Measurements from ENCODE around the gene POLR1A. TPM values are rescaled to one million over a fixed set of nuclear protein-coding genes. Genes with fewer than 3 reads are reported as not detected.

The POLR1A gene
- total RNA-seq, 2 experiments from 2014 or later: 40.8 to 41.5 TPM

DNA sequence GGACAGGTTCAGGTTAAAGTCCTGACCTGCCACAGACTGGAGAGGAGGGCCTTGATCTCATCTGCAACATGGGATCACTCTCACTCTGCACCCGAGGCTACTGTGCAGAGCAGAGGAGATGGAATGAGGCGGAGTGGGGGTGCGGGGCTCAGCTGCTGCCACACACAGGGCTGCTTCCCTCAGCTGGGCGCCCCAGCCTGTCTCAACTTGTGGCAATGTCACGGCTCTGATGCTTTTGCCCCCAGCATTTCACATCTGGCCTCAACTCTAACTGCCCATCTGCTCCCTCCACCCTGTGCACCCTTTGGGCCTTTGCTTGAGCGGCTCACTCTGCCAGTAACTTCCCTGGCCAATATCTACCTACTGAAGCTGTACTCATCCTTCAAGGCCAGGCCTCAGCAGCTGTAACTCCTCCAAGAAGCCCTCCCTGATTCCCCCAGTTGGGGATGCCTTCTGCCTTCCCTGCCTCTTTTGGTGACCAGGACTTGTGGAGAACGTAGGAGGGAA is 70.3 kb downstream of the POLR1A start:
- POLR2A ChIA-PET: interaction anchor here (0.6 to 4.0 kb wide), 13 partner anchors 9 to 354 kb away, joined by 3 to 33 read pairs (median 3); partner anchors contain the start of gene ST3GAL5
- peaks cover 75% of the 10 kb centered on the region for H3K36me3 Mint-ChIP-seq (ENCODE audit: low read depth)

DNA sequence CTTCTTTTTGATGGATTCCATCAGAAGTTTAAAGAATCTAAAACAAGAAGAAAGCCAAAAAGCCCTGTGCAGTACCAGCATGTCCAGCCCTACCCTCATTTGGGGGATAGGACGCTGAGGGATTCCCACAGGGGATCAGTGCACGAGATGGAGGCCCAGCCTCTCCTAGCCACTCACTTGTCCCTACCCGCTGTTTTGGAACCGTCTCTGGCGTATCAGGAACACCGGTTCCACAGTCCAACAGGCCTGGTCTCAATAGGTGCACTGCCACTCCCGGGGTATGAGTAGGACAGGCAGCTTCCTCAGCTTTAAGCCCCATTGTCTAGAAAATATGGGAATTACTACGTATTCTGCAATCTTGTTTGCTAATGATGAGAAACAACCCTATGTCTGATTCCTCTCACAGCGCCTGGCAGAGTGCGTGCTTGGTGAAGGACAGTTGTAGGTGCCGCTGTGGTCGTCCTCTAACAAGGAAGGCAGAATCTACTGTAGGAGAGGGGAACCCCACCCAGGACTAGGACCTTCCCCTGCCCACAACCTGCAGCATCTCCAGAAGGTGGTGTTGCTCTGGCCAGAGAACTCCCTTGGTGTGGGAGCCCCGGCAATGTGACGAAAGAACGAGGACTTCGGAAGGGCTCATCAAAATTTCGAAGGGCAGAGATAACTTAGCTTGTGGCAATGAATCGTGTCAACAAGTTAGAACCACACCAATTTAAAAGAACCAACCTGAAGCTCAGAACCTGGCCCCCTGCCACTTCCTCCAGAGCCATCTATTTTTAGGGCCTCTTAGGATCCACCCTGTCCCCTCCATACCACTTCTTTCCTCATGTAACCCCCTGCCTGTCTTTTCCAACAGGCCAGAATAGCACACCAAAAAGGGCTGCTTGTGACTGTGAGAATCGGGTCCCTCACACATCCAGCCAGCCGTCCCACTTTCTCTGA is 71.7 kb downstream of the POLR1A start:
- DNase-seq (no peak), ATAC-seq (no peak)
- Mint-ChIP-seq H3K4me3 (peak overlapping the region; percentile 18), H3K9me3 (ENCODE audit: insufficient read depth) (no peaks in the 10 kb centered on the region), H3K36me3 (ENCODE audit: low read depth) (peaks cover 79% of the 10 kb centered on the region), H3K4me1 (ENCODE audit: low read depth) (peaks cover 65% of the 10 kb centered on the region), H3K27ac (peak overlapping the region; percentile 95), H3K27me3 (ENCODE audit: low read depth) (no peaks in the 10 kb centered on the region)
- ChIA-PET CTCF (interaction anchor here (2.6 to 12.9 kb wide), 5 partner anchors 9 to 206 kb away, joined by 11 to 161 read pairs (median 88); partner anchors contain the start of gene ST3GAL5), POLR2A (interaction anchor here (4.0 kb wide), 1 partner anchor 145 kb away, joined by 33 read pairs; the partner anchor contains the start of gene ST3GAL5)

More for the DNA sequence above, 70.3 kb downstream of the POLR1A start:
- Mint-ChIP-seq H3K4me1 (ENCODE audit: low read depth) (peaks cover 79% of the 10 kb centered on the region), H3K4me3 (peak overlapping the region; percentile 61), H3K27me3 (ENCODE audit: low read depth) (no peaks in the 10 kb centered on the region), H3K9me3 (ENCODE audit: insufficient read depth) (no peaks in the 10 kb centered on the region), H3K27ac (peak overlapping the region; percentile 95)
- DNase-seq (no peak), ATAC-seq (no peak)
- CTCF ChIA-PET: interaction anchor here (0.7 to 12.9 kb wide), 31 partner anchors 8 to 398 kb away, joined by 3 to 161 read pairs (median 5); partner anchors contain the start of gene ST3GAL5

DNA sequence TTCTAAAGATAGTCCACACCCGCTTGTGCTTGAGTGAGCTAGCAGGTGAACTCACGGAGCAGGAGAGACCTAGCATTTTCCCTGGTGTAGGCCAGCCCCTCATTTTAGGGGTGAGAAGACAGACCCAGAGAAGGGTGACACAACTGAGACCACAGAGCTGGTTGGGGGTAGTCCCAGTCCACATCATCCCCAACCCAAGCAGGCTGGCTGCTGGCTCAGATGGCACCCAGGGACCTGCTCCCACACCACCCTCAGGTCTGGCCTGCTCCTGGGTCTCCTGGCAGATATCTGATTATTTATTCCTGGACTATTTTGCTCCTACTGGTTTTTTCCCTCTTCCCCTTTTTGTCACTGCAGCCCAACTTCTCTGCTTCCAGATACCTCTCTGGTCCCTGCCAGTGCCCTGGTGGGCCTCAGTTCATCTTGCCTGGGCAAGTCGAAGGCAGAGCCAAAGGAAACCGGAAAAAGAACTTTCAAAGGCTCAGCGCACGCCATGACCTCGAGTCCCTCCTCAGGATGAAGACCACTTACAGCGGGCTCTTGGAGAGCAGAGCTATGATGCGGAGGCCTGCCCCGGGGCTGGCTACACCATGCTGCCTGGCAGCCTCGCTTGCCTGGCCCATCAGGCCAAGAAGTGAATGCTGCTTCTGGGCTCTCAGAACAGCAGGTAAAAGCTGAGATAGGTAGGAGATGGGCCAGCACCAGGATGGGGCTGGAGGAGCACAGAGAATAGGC is 72.7 kb downstream of the POLR1A start:
- Mint-ChIP-seq H3K36me3 (ENCODE audit: low read depth) (peaks cover 82% of the 10 kb centered on the region), H3K4me3 (no peak overlapping the region), H3K27ac (peak overlapping the region; percentile 60), H3K27me3 (ENCODE audit: low read depth) (no peaks in the 10 kb centered on the region), H3K9me3 (ENCODE audit: insufficient read depth) (no peaks in the 10 kb centered on the region), H3K4me1 (ENCODE audit: low read depth) (peaks cover 58% of the 10 kb centered on the region)
- ChIA-PET CTCF (interaction anchor here (6.6 kb wide), 1 partner anchor 45 kb away, joined by 88 read pairs; no protein-coding TSS in a partner anchor), POLR2A (no interaction called here)
- ATAC-seq: no peak
- DNase-seq: no peak

DNA sequence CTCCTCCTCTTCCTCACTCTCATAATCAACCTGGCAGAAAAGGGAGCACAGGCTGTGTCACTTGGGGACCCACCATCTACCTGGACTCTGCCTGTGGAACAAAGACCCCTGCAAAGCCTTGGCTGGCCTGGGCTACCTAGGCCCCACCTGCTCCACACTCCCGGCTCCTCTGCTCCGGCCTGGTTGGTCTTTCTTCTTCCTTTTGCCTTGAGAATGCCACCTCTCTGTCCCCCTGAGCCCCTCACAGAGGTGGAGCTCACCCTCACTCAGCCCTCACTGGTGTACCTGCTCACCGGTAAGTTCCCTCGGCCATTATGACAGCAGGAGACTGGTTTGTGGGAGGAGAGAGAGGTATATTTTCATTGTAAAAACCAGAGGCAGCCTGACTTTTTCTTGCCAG is 74.1 kb downstream of the POLR1A start:
- Mint-ChIP-seq H3K27ac (no peak overlapping the region), H3K4me3 (no peak overlapping the region), H3K27me3 (ENCODE audit: low read depth) (no peaks in the 10 kb centered on the region), H3K36me3 (ENCODE audit: low read depth) (peaks cover 79% of the 10 kb centered on the region), H3K4me1 (ENCODE audit: low read depth) (peaks cover 44% of the 10 kb centered on the region), H3K9me3 (ENCODE audit: insufficient read depth) (no peaks in the 10 kb centered on the region)
- ChIA-PET POLR2A (no interaction called here), CTCF (no interaction called here)
- DNase-seq (no peak), ATAC-seq (no peak)

DNA sequence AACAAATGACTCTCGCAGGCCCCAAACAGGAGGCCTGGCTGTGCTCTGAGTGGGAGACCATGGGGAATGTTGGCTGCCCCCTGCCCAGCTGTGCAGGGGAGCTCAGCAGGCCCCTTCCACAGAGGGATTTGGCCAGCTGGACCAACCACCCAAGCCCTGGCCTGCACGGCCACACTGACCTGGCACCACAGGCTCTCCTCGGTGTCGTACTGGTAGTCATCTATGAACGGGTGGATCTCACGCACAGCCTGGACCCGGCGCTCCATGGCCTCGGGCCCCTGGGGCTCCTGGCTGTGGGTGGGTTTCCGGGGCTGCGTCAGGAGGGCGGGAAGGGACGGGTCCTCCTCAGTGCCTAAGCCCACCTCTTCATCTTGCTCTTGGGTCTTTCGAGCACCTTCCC is 74.5 kb downstream of the POLR1A start:
- ChIA-PET POLR2A (no interaction called here), CTCF (no interaction called here)
- no peaks in the 10 kb centered on the region for H3K9me3 Mint-ChIP-seq (ENCODE audit: insufficient read depth)
- peaks cover 42% of the 10 kb centered on the region for H3K4me1 Mint-ChIP-seq (ENCODE audit: low read depth)
- ATAC-seq (no peak), DNase-seq (no peak)
- no peak overlapping the region for H3K4me3 Mint-ChIP-seq
- H3K27me3 Mint-ChIP-seq (ENCODE audit: low read depth): no peaks in the 10 kb centered on the region
- H3K27ac Mint-ChIP-seq: no peak overlapping the region
- peaks cover 80% of the 10 kb centered on the region for H3K36me3 Mint-ChIP-seq (ENCODE audit: low read depth)

DNA sequence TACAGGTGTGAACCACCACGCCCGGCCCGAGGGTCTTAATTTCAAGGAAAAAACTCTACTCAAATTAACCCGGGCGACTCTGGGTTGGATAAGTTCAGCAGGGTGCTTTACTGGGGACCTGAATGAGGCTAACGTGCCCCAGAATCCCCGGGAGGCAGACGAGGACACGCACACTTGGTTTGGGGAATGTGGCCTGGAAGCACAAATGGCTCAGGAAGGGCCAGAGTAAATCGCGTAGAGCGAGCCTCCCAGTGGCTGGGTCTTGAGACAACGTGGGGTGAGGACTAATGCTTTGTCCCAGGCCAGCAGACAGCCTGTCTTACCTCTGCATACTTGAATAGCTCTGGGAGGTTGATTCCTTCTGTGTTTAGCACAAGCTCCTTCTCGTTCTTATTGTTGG is 75.8 kb downstream of the POLR1A start:
- Mint-ChIP-seq H3K4me1 (ENCODE audit: low read depth) (peaks cover 37% of the 10 kb centered on the region), H3K27ac (peak overlapping the region; percentile 49), H3K4me3 (no peak overlapping the region), H3K9me3 (ENCODE audit: insufficient read depth) (no peaks in the 10 kb centered on the region), H3K27me3 (ENCODE audit: low read depth) (no peaks in the 10 kb centered on the region), H3K36me3 (ENCODE audit: low read depth) (peaks cover 82% of the 10 kb centered on the region)
- no peak for ATAC-seq
- ChIA-PET CTCF (interaction anchor here (0.6 to 1.8 kb wide), 3 partner anchors 50 to 142 kb away, joined by 3 to 4 read pairs (median 3); no protein-coding TSS in a partner anchor), POLR2A (no interaction called here)
- no peak for DNase-seq

DNA sequence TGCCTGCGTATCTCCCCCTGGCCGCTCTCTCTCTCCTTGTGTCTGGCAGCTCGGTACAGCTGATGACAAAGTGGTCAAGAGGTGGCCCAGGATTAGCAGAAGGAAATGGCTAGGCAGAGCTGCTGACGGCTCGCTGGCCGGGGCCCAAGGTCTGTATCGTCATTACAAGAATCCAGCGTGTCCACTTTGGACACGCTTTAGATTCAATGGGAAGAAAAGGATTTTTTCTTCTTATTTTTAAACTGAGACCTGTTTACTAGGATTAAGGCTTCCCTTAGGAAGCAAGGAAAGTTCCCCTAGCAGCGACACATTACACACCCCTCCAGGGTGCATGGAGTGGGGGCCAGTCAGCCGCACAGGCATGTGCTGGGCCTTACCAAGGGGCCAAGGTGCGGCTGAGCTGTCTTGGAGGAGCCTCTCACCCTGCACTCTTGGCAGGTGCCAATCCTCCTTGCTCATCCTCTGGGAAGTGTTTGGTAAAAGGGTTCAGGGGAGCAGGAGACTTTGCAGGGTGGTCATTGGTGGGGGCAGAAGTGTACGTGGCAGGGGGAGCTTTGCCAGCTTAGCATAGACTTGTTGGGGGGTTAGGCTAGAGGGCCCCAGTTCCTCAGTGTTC is 76.8 kb downstream of the POLR1A start:
- peaks cover 27% of the 10 kb centered on the region for H3K4me1 Mint-ChIP-seq (ENCODE audit: low read depth)
- DNase-seq: no peak
- no peaks in the 10 kb centered on the region for H3K9me3 Mint-ChIP-seq (ENCODE audit: insufficient read depth)
- no peak overlapping the region for H3K4me3 Mint-ChIP-seq
- no peak for ATAC-seq
- peaks cover 81% of the 10 kb centered on the region for H3K36me3 Mint-ChIP-seq (ENCODE audit: low read depth)
- peak overlapping the region; percentile 39 for H3K27ac Mint-ChIP-seq
- no peaks in the 10 kb centered on the region for H3K27me3 Mint-ChIP-seq (ENCODE audit: low read depth)
- POLR2A ChIA-PET: interaction anchor here (1.1 kb wide), 1 partner anchor 11 kb away, joined by 4 read pairs; no protein-coding TSS in a partner anchor
- CTCF ChIA-PET: interaction anchor here (1.0 to 1.8 kb wide), 2 partner anchors 51 to 139 kb away, joined by 3 to 4 read pairs; no protein-coding TSS in a partner anchor

DNA sequence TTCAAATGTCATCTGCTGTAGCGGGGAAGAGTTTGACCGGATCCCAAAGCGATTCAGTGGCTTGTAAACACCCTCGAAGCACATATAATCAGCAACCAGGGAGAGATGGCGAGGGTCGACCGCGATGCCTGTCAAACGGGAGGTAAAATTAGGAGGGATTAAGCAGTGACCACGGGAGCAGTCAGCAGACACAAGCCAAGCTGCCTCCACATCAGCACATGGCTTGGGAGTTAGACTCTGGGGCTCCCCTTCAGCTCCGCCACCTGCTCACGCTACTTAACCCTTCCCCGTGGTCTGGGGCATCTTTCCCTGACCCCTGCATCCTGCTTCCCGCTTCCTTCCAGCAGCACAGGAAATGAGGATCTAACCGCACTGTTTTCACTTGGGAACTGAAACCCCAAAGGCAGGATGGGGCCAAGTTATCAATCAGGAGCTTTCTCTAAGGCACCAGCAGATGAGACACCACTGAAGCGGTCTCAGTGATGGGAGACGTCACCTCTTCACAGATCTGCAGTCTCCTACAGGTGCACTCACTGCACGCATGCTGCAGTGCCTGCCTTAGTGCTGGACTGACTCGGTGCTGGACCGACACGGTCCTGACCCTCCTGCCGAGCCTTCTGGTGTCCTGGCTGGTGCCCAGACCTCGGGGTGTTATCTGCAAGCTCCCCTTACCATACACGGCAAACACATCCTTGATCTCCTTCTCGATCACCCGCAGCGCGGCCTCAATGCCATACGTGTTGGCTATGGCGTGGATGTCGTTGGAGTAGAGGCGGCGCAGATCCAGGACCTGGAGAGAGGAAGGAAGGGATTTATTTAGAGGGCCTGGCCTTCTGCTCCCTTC is 77.5 kb downstream of the POLR1A start:
- ChIA-PET CTCF (interaction anchor here (1.3 to 1.8 kb wide), 3 partner anchors 7 to 201 kb away, joined by 4 to 5 read pairs (median 5); no protein-coding TSS in a partner anchor), POLR2A (interaction anchor here (1.1 kb wide), 1 partner anchor 10 kb away, joined by 4 read pairs; no protein-coding TSS in a partner anchor)
- no peak for DNase-seq
- Mint-ChIP-seq H3K4me3 (no peak overlapping the region), H3K27me3 (ENCODE audit: low read depth) (no peaks in the 10 kb centered on the region), H3K36me3 (ENCODE audit: low read depth) (peaks cover 78% of the 10 kb centered on the region), H3K9me3 (ENCODE audit: insufficient read depth) (no peaks in the 10 kb centered on the region), H3K4me1 (ENCODE audit: low read depth) (peaks cover 22% of the 10 kb centered on the region), H3K27ac (peak overlapping the region; percentile 34)
- ATAC-seq: no peak

DNA sequence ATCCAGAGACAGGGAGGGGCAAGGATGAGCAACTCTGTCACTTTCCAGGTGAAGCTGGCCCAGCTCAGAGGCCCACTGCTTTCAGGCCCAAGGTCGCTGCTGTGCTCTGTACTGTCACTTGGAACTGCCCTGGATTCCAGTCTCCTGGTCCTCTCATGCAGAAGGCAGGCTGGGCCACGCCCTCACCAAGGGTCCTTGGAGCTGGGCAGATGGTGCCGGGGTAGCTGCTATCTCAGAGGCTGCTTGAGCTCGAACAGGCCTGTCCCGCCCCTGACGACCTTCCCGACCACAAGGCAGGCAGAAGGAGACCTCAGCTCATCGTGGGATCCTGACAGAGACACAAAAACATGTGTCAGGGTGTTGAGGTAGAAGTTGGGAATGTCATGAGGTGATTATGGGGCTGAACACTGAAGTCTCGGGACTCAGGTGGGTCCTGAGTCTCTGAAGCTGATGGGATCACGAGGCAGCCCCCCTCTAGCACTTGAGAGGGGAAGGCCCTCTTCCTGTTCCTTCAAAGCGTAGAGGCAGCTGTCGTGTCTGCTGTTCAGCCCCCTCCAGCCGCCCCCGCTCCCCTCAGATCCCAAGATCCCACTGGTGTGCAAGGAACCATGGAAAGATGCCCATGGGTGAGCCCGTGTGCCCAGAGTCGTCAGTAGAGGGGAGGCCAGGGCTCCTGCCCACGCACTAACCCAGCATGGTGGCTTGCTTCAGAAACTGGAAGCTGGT is 78.3 kb downstream of the POLR1A start:
- CTCF ChIA-PET: interaction anchor here (1.3 to 1.5 kb wide), 2 partner anchors 8 to 200 kb away, joined by 5 read pairs; no protein-coding TSS in a partner anchor
- H3K27me3 Mint-ChIP-seq (ENCODE audit: low read depth): no peaks in the 10 kb centered on the region

DNA sequence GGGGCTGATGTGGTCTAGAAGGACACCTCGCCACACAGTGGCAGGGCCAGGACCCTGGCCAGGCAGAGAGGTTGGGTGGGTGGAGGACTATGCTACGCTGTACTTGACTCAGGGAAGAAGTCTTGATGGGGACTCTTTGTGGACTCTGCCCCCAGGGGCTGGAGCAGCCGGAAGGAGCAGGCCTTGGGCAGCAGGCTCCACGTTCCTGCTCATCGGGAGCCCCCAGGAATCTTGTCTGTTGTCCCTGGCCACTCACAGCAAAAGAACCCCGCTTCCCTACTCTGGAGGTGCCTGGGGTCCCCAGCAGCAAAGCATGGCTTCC is 79.0 kb downstream of the POLR1A start:
- CTCF ChIA-PET: interaction anchor here (1.3 kb wide), 1 partner anchor 9 kb away, joined by 5 read pairs; no protein-coding TSS in a partner anchor
- ATAC-seq (no peak), DNase-seq (no peak)
- no peaks in the 10 kb centered on the region for H3K9me3 Mint-ChIP-seq (ENCODE audit: insufficient read depth)
- peaks cover 11% of the 10 kb centered on the region for H3K4me1 Mint-ChIP-seq (ENCODE audit: low read depth)
- POLR2A ChIA-PET: no interaction called here
- peaks cover 65% of the 10 kb centered on the region for H3K36me3 Mint-ChIP-seq (ENCODE audit: low read depth)
- H3K4me3 Mint-ChIP-seq: no peak overlapping the region
- no peak overlapping the region for H3K27ac Mint-ChIP-seq
- no peaks in the 10 kb centered on the region for H3K27me3 Mint-ChIP-seq (ENCODE audit: low read depth)

More for the DNA sequence above, 78.3 kb downstream of the POLR1A start:
- Mint-ChIP-seq H3K4me3 (no peak overlapping the region), H3K27ac (peak overlapping the region; percentile 20), H3K36me3 (ENCODE audit: low read depth) (peaks cover 70% of the 10 kb centered on the region), H3K4me1 (ENCODE audit: low read depth) (peaks cover 14% of the 10 kb centered on the region), H3K9me3 (ENCODE audit: insufficient read depth) (no peaks in the 10 kb centered on the region)
- ATAC-seq: no peak
- POLR2A ChIA-PET: no interaction called here
- no peak for DNase-seq

Data from activated CD8-positive, alpha-beta T cell treated with anti-CD3 and anti-CD28 coated beads, Interleukin-2, amount 10 ng/mL, durations not matched to agents 7 days and 5 days (primary cell).